PC-9 (cell line): ENCODE measurements around the gene GGTA1. TPM values are rescaled to one million over a fixed set of nuclear protein-coding genes. Genes with fewer than 3 reads are reported as not detected.

Source experiments
- BruUV-seq: library from RNA; stranded (reverse); fragments of 400-500 nt; replicated peaks from 2 replicates; lab custom pipeline; 2021; lab: Mats Ljungman, UMichigan
- CTCF ChIA-PET: fragments of 300-600 bp; sonication (Branson Sonifier 250); formaldehyde crosslinking; loops from one replicate; lab custom pipeline; 2022; ENCODE audit warnings: antibody characterized with exemption; lab: Charles Lee
- POLR2A ChIA-PET: fragments of 300-600 bp; sonication (Branson Sonifier 250); formaldehyde crosslinking; loops from one replicate; lab custom pipeline; 2022; ENCODE audit warnings: antibody characterized with exemption; ENCODE audit not compliant: unreplicated experiment; lab: Charles Lee
- DNase-seq, 2 experiments: peaks; one replicate each; pipeline versions ENCODE4 v3.0.0 to v3.0.0-alpha.2; 2015 to 2022; ENCODE audit warnings: mixed read lengths in 1 of 2
- H2AFZ ChIP-seq: fragments of 200-600 bp; sonication (generic); 2 replicates; pipeline ENCODE4 v1.8.1; 2017; ENCODE audit warnings: antibody characterized with exemption
- H3F3A ChIP-seq: fragments of 200-600 bp; sonication (generic); 2 replicates; pipeline ENCODE4 v1.8.1; 2017; ENCODE audit warnings: antibody characterized with exemption, mild to moderate bottlenecking, low read depth; ENCODE audit not compliant: insufficient read depth
- H3K27ac ChIP-seq: fragments of 200-600 bp; sonication (generic); 2 replicates; pipeline ENCODE4 v1.6.1; 2016; ENCODE audit warnings: mixed run types
- H3K27me3 ChIP-seq: fragments of 200-600 bp; sonication (generic); 2 replicates; pipeline ENCODE4 v1.6.1; 2016; ENCODE audit warnings: low read depth, mixed run types; ENCODE audit not compliant: insufficient read depth
- H3K36me3 ChIP-seq: fragments of 200-600 bp; sonication (generic); 2 replicates; pipeline ENCODE4 v1.6.1; 2016; ENCODE audit warnings: low read depth, mixed run types
- H3K4me1 ChIP-seq: fragments of 200-600 bp; sonication (generic); replicated peaks from 2 replicates; pipeline ENCODE4 v1.6.1; 2016; ENCODE audit warnings: mixed run types; ENCODE audit not compliant: insufficient read depth
- H3K4me2 ChIP-seq: fragments of 200-600 bp; sonication (generic); 2 replicates; pipeline ENCODE4 v1.6.1; 2017; ENCODE audit warnings: mixed run types
- H3K4me3 ChIP-seq: fragments of 200-600 bp; sonication (generic); 2 replicates; pipeline ENCODE4 v1.6.1; 2016; ENCODE audit warnings: mixed run types
- H3K79me2 ChIP-seq: fragments of 200-600 bp; sonication (generic); 2 replicates; pipeline ENCODE4 v1.6.1; 2017; ENCODE audit warnings: low read depth, mixed run types
- H3K9me2 ChIP-seq: fragments of 200-600 bp; sonication (generic); 2 replicates; pipeline ENCODE4 v1.8.1; 2017; ENCODE audit warnings: mild to moderate bottlenecking; ENCODE audit not compliant: insufficient read depth
- H3K9me3 ChIP-seq: fragments of 200-600 bp; sonication (generic); 2 replicates; pipeline ENCODE4 v1.8.1; 2016; ENCODE audit warnings: low read depth; ENCODE audit not compliant: insufficient read depth
- H4K20me1 ChIP-seq: fragments of 200-600 bp; sonication (generic); 2 replicates; pipeline ENCODE4 v1.8.1; 2017; ENCODE audit not compliant: insufficient read depth
- EZH2 ChIP-seq: fragments of 200-600 bp; sonication (generic); IDR thresholded peaks from 2 replicates; pipeline ENCODE4 v1.8.0; 2017; ENCODE audit warnings: antibody characterized with exemption, low read depth
- intact Hi-C: fragments of 100-400 bp; cut with micrococcal nuclease; formaldehyde crosslinking; loops from one replicate; pipeline ENCODE4 v1.10.0; 2022; ENCODE audit not compliant: unreplicated experiment
- total RNA-seq: library from RNA; stranded (reverse); gene quantifications from 2 replicates; pipeline ENCODE4 v1.2.3, GENCODE V29; 2021
- TF ChIP-seq, protein P1 (sequence below): fragments of 200-600 bp; sonication (generic); conservative IDR thresholded peaks from 2 replicates; pipeline ENCODE4 v1.6.1; 2017; ENCODE audit warnings: mixed run types, antibody characterized with exemption, mild to moderate bottlenecking, moderate library complexity

Gene GGTA1
- total RNA-seq, 1 experiment from 2014 or later = not detected

DNA sequence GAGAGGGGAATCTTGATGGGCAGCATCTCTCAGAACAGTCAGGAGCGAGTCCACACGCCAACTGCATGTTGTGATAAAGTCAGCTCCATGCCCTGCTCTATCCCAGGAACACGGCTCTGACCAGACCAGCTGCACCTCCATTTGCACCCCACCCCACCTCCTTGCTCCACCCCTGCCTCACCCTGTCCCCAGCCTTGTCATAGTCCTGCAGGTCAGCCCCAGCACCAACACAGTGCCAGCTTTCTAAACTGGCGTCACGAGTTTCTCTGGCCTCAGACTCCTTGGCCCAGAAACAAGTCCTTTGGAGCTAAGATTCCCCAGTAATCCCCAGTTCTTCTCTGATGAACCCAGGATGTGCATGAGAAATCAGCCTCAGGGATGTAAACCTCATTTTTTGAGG lies 23.5 kb downstream of the GGTA1 start:
- no peak for TF ChIP-seq EZH2
- TF ChIP-seq, protein P1, sequence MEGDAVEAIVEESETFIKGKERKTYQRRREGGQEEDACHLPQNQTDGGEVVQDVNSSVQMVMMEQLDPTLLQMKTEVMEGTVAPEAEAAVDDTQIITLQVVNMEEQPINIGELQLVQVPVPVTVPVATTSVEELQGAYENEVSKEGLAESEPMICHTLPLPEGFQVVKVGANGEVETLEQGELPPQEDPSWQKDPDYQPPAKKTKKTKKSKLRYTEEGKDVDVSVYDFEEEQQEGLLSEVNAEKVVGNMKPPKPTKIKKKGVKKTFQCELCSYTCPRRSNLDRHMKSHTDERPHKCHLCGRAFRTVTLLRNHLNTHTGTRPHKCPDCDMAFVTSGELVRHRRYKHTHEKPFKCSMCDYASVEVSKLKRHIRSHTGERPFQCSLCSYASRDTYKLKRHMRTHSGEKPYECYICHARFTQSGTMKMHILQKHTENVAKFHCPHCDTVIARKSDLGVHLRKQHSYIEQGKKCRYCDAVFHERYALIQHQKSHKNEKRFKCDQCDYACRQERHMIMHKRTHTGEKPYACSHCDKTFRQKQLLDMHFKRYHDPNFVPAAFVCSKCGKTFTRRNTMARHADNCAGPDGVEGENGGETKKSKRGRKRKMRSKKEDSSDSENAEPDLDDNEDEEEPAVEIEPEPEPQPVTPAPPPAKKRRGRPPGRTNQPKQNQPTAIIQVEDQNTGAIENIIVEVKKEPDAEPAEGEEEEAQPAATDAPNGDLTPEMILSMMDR = no peak
- DNase-seq = no peak
- Histone ChIP-seq H3K9me2 (no peaks in the 10 kb centered on the region), H3K4me1 (no peaks in the 10 kb centered on the region), H3K4me3 (no peak overlapping the region), H3K27me3 (peaks cover 49% of the 10 kb centered on the region), H3K4me2 (no peak overlapping the region), H3F3A (no peaks in the 10 kb centered on the region), H3K36me3 (no peaks in the 10 kb centered on the region), H3K27ac (no peak overlapping the region), H2AFZ (no peak overlapping the region), H3K79me2 (no peaks in the 10 kb centered on the region), H4K20me1 (no peaks in the 10 kb centered on the region), H3K9me3 (no peaks in the 10 kb centered on the region)
- intact Hi-C loops = loop anchor here (10.0 kb wide), 1 partner anchor 191 kb away; no protein-coding TSS in a partner anchor
- no TSS peak for BruUV-seq
- POLR2A ChIA-PET = interaction anchor here (0.6 kb wide), 1 partner anchor 16 kb away, joined by 3 read pairs; no protein-coding TSS in a partner anchor
- CTCF ChIA-PET = no interaction called here

DNA sequence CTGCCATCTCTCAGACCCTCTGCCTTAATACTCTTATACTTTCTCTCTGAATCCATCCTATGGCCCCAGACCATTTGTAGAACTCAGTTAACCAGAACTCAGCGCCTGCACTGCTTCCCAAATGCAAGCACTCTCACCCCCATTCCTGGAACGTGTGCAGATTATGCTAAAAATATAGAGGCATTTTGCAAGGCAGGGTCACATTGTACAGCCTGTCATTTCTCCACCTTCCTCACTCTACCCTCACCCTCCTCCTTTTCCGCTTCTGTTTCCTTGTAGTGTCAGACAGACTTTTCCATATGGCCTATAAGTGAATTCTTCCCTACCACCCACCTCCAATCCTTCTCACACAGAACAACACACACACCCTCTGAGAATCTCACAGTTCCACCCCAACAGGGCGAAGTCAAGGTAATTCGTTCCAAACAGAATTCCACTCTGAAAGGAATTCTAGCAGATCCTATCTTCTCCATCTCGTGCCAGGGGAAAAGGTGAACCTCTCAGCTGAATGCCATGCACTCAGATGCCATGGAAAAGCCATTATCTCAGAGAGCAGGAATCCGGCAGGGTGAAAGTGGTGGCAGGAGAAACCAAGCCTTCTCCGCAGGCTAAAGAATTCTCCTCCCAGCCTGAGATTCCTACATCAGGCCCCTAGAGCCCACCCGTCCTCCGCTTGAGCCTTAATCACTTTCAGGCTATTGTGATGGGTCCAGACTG lies 25.3 kb downstream of the GGTA1 start:
- H3K27me3 ChIP-seq = peaks cover 65% of the 10 kb centered on the region

DNA sequence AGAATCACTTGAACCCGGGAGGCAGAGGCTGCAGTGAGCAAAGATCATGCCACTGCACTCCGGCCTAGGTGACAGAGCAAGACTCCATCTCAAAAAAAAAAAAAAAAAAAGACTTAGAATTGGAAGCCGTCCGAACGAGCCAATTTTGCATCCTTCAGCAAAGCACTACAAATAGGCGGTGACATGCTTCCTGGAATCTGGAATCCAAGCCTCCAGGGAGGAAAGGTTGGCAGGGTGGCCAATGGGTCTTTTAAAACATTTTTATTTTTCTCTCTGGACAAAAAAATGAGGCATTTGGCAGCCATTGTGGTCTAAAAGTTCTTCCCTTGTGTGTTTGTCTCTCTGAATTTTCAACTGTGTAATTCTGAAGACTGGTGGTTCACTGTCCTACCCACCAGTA lies 26.4 kb downstream of the GGTA1 start:
- Histone ChIP-seq H3K9me3 (no peaks in the 10 kb centered on the region), H3K36me3 (no peaks in the 10 kb centered on the region), H3K4me3 (no peak overlapping the region), H3K79me2 (no peaks in the 10 kb centered on the region), H3K27ac (no peak overlapping the region), H2AFZ (no peak overlapping the region), H4K20me1 (no peaks in the 10 kb centered on the region), H3K4me1 (no peaks in the 10 kb centered on the region), H3K4me2 (no peak overlapping the region), H3K9me2 (no peaks in the 10 kb centered on the region), H3F3A (no peaks in the 10 kb centered on the region), H3K27me3 (peaks cover 77% of the 10 kb centered on the region)
- ChIA-PET POLR2A (no interaction called here), CTCF (no interaction called here)
- no TSS peak for BruUV-seq
- intact Hi-C loops = loop anchor here (10.0 kb wide), 1 partner anchor 188 kb away; no protein-coding TSS in a partner anchor
- DNase-seq = no peak
- TF ChIP-seq, protein P1 = no peak
- no peak for TF ChIP-seq EZH2

More for the DNA sequence above, 25.3 kb downstream of the GGTA1 start:
- no peak overlapping the region for H3K4me2 ChIP-seq
- no peaks in the 10 kb centered on the region for H3K4me1 ChIP-seq
- no peaks in the 10 kb centered on the region for H3K9me2 ChIP-seq
- no peak overlapping the region for H3K4me3 ChIP-seq
- no peaks in the 10 kb centered on the region for H3K36me3 ChIP-seq
- intact Hi-C loops = loop anchor here (10.0 kb wide), 1 partner anchor 190 kb away; no protein-coding TSS in a partner anchor
- H3F3A ChIP-seq = no peaks in the 10 kb centered on the region
- no peak for TF ChIP-seq EZH2
- TF ChIP-seq, protein P1 = no peak
- H3K9me3 ChIP-seq = no peaks in the 10 kb centered on the region
- H3K27ac ChIP-seq = no peak overlapping the region
- CTCF ChIA-PET = interaction anchor here (0.6 kb wide), 1 partner anchor 8 kb away, joined by 3 read pairs; no protein-coding TSS in a partner anchor
- peak in 1 of 2 experiments; percentile 64 for DNase-seq
- POLR2A ChIA-PET = interaction anchor here (0.7 kb wide), 1 partner anchor 126 kb away, joined by 3 read pairs; no protein-coding TSS in a partner anchor
- H2AFZ ChIP-seq = no peak overlapping the region
- no peaks in the 10 kb centered on the region for H4K20me1 ChIP-seq
- BruUV-seq = no TSS peak
- H3K79me2 ChIP-seq = no peaks in the 10 kb centered on the region
